ENCODE data around the gene GRK4. TPM values are rescaled to one million over a fixed set of nuclear protein-coding genes. Genes with fewer than 3 reads are reported as not detected.
"Not testable (repeated sequence)": the region's sequence is repeated elsewhere in the genome, so short reads cannot be mapped to it uniquely, and the experiment has no call there.

GRK4 gene
- total RNA-seq, 8 experiments from 2014 or later: 7.3 to 22.2 (median 14.2) TPM

DNA sequence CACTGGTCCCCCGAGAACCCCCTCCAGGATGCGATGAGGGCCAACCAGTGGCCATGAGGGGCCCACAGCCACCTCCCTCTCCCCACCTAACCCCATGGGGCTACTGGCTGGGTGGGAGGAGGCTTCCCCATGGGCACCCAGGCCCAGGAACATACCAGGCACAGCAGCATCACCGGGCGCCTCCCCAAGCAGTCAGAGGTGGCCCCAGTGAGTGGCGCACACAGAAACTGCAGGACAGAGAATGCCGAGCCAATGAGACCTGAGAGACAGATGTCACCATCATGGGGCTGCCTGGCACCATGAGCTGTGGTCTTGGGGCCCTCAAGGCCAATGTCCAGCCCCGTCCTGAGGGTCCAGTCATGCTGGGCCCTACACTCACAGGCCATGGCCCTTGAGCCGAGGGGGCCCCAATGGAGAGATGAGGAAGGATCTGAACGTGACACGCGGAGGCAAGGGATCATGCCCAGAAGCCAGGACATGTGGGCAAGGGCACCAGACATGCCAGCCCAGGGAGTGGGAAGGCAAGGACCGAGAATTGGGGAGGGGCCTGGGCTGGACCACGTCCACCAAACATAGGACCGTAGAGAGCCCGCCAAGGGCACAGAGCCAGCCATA, 30.3 kb upstream of the GRK4 start:
- no peak overlapping the region for H3K27ac ChIP-seq

DNA sequence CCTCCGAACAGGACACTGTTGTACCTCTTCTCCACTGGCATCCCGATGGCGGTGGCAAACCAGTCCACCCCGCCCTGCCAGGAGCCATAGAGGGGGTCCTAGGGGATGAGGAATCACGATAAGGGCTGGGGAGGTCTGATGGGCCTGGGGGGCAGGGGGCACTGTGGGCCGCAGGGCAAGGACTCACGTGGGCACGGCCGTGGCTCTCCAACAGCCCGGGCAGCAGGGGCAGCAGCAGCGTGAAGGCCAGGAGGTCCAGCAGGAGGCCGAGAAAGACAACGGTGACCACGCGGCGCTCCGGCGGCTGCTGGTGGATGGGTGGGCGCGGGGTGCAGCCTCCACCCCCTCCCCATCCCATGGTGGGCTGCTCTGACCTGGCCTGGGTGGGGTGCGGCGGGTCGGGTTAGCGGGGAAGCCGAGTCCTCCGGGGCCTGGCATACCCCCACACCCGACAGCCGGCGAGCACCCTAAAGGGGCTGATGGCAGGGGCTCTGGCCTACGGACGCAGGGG, 29.8 kb upstream of the GRK4 start:
- ATAC-seq (replicated peaks in 6 of 8): peak in 1 of 8 experiments; percentile 0
- Histone ChIP-seq H3K4me3 (peak overlapping the region; percentile 67 to 95 (median 77)), H3K27ac (peak overlapping the region; percentile 16 to 62), H3K4me1 (replicated peaks in 1 of 2) (peaks cover 14 to 16% of the 10 kb centered on the region in 2 donors)
- no CpG with 5 or more reads among the region's 31 CpGs for WGBS, 10 experiments
- in situ Hi-C loops (cut with MboI; ENCODE audit: low pct_unique_long_range_greater_than_20kb in 2 of 9, low sequenced_read_pairs in 9 of 9, unreplicated experiment in 9 of 9): loop anchor here in 1 of 9 experiments (25.0 kb wide), 1 partner anchor 171 kb away; the partner anchor contains the start of gene TNIP2

More for the DNA sequence above, 30.3 kb upstream of the GRK4 start:
- WGBS, 10 experiments: 87 to 93% methylated on average over 3 to 5 of the region's 15 CpGs; no CpG with 5 or more reads in 8 of the 10 experiments
- in situ Hi-C loops (cut with MboI; ENCODE audit: low pct_unique_long_range_greater_than_20kb in 2 of 9, low sequenced_read_pairs in 9 of 9, unreplicated experiment in 9 of 9): loop anchor here in 1 of 9 experiments (25.0 kb wide), 1 partner anchor 171 kb away; the partner anchor contains the start of gene TNIP2
- Histone ChIP-seq H3K4me1 (replicated peaks in 1 of 2) (peaks cover 14 to 16% of the 10 kb centered on the region in 2 donors), H3K4me3 (peak overlapping the region; percentile 67 to 95 (median 77))
- ATAC-seq (replicated peaks in 6 of 8): no peak

- in situ Hi-C loops (cut with MboI; ENCODE audit: low pct_unique_long_range_greater_than_20kb in 2 of 9, low sequenced_read_pairs in 9 of 9, unreplicated experiment in 9 of 9): loop anchor here in 1 of 9 experiments (25.0 kb wide), 1 partner anchor 172 kb away; the partner anchor contains the start of gene TNIP2
- ATAC-seq (replicated peaks in 6 of 8): peak; percentile 9 to 44 (median 28)
- no CpG with 5 or more reads among the region's 93 CpGs for WGBS, 10 experiments
- Histone ChIP-seq H3K27ac (peak overlapping the region; percentile 16 to 62), H3K4me3 (peak overlapping the region; percentile 72 to 97 (median 95)), H3K4me1 (replicated peaks in 1 of 2) (peaks cover 14 to 16% of the 10 kb centered on the region in 2 donors)
These were observed 29.1 kb upstream of the GRK4 start for GRCh38 chr4:2934077-2934812.

GRCh38 chr4:2934813-2935761, 28.3 kb upstream of the GRK4 start:
- H3K4me1 ChIP-seq (replicated peaks in 1 of 2): peaks cover 14 to 16% of the 10 kb centered on the region in 2 donors
- ATAC-seq (replicated peaks in 6 of 8): peak; percentile 47 to 88 (median 84)
- 0 to 2% (median 0%) methylated on average over 1 to 10 of the region's 70 CpGs; no CpG with 5 or more reads in 2 of the 10 experiments for WGBS, 10 experiments
- in situ Hi-C loops (cut with MboI; ENCODE audit: low pct_unique_long_range_greater_than_20kb in 2 of 9, low sequenced_read_pairs in 9 of 9, unreplicated experiment in 9 of 9): loop anchor here in 1 of 9 experiments (25.0 kb wide), 1 partner anchor 173 kb away; the partner anchor contains the start of gene TNIP2
- H3K27ac ChIP-seq: peak overlapping the region; percentile 63 to 82
- peak overlapping the region; percentile 72 to 97 (median 90) for H3K4me3 ChIP-seq

DNA sequence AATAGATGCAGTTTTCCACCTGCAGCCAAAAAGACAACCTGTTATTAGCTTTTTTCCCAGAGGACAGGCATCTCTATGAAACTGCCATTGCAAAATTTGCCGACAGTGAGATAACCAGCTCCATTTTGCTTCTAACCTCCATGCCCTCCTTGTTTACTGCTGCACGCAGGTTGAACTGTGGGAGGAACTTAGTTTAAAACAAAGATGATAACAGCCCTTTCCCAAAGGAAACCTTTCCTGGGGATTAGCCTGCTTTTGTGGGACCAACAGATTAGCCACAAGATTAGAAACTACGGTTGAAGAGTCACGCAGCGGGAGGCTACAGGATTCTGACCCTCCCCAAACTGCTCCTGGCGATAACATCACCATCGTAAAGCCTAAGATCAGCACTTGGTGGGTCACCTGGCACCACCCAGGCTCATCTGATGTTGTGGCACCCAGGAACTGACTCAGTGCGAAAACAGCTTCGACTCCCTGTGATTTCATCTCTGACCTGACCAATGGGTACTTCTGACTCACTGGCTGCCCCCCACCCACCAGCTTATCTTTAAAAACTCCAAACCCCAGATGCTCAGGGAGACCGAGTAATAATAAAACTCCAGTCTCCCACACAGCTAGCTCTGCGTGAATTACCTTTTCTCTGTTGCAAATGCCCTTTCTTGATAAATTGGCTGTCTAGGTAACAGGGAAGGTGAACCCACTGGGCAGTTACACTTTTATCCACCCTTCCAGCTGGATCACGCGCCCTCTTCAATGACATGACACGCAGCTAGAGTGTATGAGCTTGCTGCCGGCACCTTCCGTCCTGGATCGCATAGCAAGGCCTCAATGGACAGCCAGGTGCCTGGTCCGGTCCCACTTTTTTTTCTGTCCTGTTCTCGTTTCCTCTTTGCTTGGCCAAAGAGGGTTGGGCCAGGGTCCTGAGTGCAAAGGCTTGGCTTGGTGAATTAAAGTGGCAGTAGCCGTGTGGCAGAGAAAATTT, 27.3 kb upstream of the GRK4 start:
- H3K4me3 ChIP-seq: peak overlapping the region; percentile 72 to 97 (median 90)
- 43 to 96% (median 82%) methylated on average over 1 to 11 of the region's 20 CpGs; no CpG with 5 or more reads in 1 of the 10 experiments for WGBS, 10 experiments
- ATAC-seq (replicated peaks in 6 of 8): no peak

GRCh38 chr4:2936773-2937145, 26.6 kb upstream of the GRK4 start:
- in situ Hi-C loops (cut with MboI; ENCODE audit: low pct_unique_long_range_greater_than_20kb in 2 of 9, low sequenced_read_pairs in 9 of 9, unreplicated experiment in 9 of 9): loop anchor here in 1 of 9 experiments (25.0 kb wide), 1 partner anchor 174 kb away; the partner anchor contains the start of gene TNIP2

More for the DNA sequence above, 27.3 kb upstream of the GRK4 start:
- Histone ChIP-seq H3K4me1 (replicated peaks in 1 of 2) (peaks cover 14 to 16% of the 10 kb centered on the region in 2 donors), H3K27ac (no peak overlapping the region)
- in situ Hi-C loops (cut with MboI; ENCODE audit: low pct_unique_long_range_greater_than_20kb in 2 of 9, low sequenced_read_pairs in 9 of 9, unreplicated experiment in 9 of 9): loop anchor here in 1 of 9 experiments (25.0 kb wide), 1 partner anchor 174 kb away; the partner anchor contains the start of gene TNIP2

GRCh38 chr4:2937146-2937857, 26.1 kb upstream of the GRK4 start:
- in situ Hi-C loops (cut with MboI; ENCODE audit: low pct_unique_long_range_greater_than_20kb in 2 of 9, low sequenced_read_pairs in 9 of 9, unreplicated experiment in 9 of 9): loop anchor here in 1 of 9 experiments (25.0 kb wide), 1 partner anchor 175 kb away; the partner anchor contains the start of gene TNIP2
- Histone ChIP-seq H3K4me1 (replicated peaks in 1 of 2) (peaks cover 14 to 16% of the 10 kb centered on the region in 2 donors), H3K27ac (no peak overlapping the region), H3K4me3 (no peak overlapping the region)
- WGBS, 10 experiments: 80 to 94% (median 83%) methylated on average over 1 to 12 of the region's 23 CpGs; no CpG with 5 or more reads in 4 of the 10 experiments
- no peak for ATAC-seq (replicated peaks in 6 of 8)

More at GRCh38 chr4:2936773-2937145, 26.6 kb upstream of the GRK4 start:
- Histone ChIP-seq H3K27ac (no peak overlapping the region), H3K4me1 (replicated peaks in 1 of 2) (peaks cover 14 to 16% of the 10 kb centered on the region in 2 donors), H3K4me3 (no peak overlapping the region)
- 17 to 100% (median 100%) methylated on average over 1 to 3 of the region's 6 CpGs; no CpG with 5 or more reads in 7 of the 10 experiments for WGBS, 10 experiments
- ATAC-seq (replicated peaks in 6 of 8): peak in 2 of 8 experiments; percentile 1 to 3

- Histone ChIP-seq H3K27ac (no peak overlapping the region), H3K4me3 (no peak overlapping the region), H3K4me1 (replicated peaks in 1 of 2) (peaks cover 14% of the 10 kb centered on the region in 2 donors)
- in situ Hi-C loops (cut with MboI; ENCODE audit: low pct_unique_long_range_greater_than_20kb in 2 of 9, low sequenced_read_pairs in 9 of 9, unreplicated experiment in 9 of 9): loop anchor here in 1 of 9 experiments (25.0 kb wide), 1 partner anchor 176 kb away; the partner anchor contains the start of gene TNIP2
- ATAC-seq (replicated peaks in 6 of 8): no peak
- 81 to 100% (median 90%) methylated on average over 1 to 6 of the region's 12 CpGs; no CpG with 5 or more reads in 2 of the 10 experiments for WGBS, 10 experiments
These were observed 25.4 kb upstream of the GRK4 start for GRCh38 chr4:2937986-2938385.

- WGBS, 10 experiments: 60 to 100% (median 83%) methylated on average over 1 to 5 of the region's 10 CpGs; no CpG with 5 or more reads in 6 of the 10 experiments
- in situ Hi-C loops (cut with MboI; ENCODE audit: low pct_unique_long_range_greater_than_20kb in 2 of 9, low sequenced_read_pairs in 9 of 9, unreplicated experiment in 9 of 9): loop anchor here in 1 of 9 experiments (25.0 kb wide), 1 partner anchor 176 kb away; the partner anchor contains the start of gene TNIP2
- H3K27ac ChIP-seq: not testable (repeated sequence)
These were observed 25.0 kb upstream of the GRK4 start for GRCh38 chr4:2938411-2938810.

GRCh38 chr4:2938906-2939305, 24.5 kb upstream of the GRK4 start:
- WGBS, 10 experiments: 83 to 100% (median 90%) methylated on average over 2 to 7 of the region's 14 CpGs; no CpG with 5 or more reads in 4 of the 10 experiments
- no peak for ATAC-seq (replicated peaks in 6 of 8)
- Histone ChIP-seq H3K27ac (no peak overlapping the region), H3K4me3 (no peak overlapping the region), H3K4me1 (replicated peaks in 1 of 2) (peaks cover 7 to 8% of the 10 kb centered on the region in 2 donors)
- in situ Hi-C loops (cut with MboI; ENCODE audit: low pct_unique_long_range_greater_than_20kb in 2 of 9, low sequenced_read_pairs in 9 of 9, unreplicated experiment in 9 of 9): loop anchor here in 1 of 9 experiments (25.0 kb wide), 1 partner anchor 177 kb away; the partner anchor contains the start of gene TNIP2

More at GRCh38 chr4:2938411-2938810, 25.0 kb upstream of the GRK4 start:
- H3K4me1 ChIP-seq (replicated peaks in 1 of 2); ATAC-seq (replicated peaks in 6 of 8); H3K4me3 ChIP-seq: not testable (repeated sequence)

Data from motor neuron (in vitro differentiated cells).